ENCODE results near the gene TMCC3.

DNA sequence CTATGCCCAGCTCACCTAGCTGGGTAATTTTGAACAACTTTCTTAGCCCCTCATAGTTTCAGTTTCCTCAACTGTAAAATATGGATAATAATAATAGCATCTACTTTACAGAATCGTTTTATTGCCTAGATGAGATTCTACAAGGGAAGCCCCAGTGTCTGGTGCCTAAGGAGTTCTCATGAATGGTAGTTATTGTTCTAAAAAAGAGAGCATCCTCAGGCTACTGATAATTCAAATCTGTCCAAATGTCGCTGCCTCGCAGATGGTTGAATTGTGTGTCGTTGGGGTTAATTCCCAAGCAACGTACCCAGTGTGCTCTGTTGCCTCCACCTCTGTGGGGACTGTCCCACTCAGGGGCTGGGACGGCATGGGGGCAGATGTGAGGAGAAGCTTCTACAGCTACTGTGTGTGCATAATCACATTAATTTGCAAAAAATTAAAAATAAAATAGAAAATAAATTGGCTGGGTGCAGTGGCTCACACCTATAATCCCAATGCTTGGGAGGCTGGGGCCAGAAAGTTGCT, 119.1 kb downstream of the TMCC3 start:
- TF ChIP-seq POLR2AphosphoS5 (IDR thresholded peaks at IDR 0.05) (no peak), POLR2A (IDR thresholded peaks at IDR 0.05) (no peak), EP300 (IDR thresholded peaks at IDR 0.05) (no peak)
- TF ChIP-seq, protein P1, sequence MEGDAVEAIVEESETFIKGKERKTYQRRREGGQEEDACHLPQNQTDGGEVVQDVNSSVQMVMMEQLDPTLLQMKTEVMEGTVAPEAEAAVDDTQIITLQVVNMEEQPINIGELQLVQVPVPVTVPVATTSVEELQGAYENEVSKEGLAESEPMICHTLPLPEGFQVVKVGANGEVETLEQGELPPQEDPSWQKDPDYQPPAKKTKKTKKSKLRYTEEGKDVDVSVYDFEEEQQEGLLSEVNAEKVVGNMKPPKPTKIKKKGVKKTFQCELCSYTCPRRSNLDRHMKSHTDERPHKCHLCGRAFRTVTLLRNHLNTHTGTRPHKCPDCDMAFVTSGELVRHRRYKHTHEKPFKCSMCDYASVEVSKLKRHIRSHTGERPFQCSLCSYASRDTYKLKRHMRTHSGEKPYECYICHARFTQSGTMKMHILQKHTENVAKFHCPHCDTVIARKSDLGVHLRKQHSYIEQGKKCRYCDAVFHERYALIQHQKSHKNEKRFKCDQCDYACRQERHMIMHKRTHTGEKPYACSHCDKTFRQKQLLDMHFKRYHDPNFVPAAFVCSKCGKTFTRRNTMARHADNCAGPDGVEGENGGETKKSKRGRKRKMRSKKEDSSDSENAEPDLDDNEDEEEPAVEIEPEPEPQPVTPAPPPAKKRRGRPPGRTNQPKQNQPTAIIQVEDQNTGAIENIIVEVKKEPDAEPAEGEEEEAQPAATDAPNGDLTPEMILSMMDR (IDR thresholded peaks at IDR 0.05) = no peak

All from stomach (tissue), 4 donors.